HepG2 (cell line): ENCODE data around the gene GAREM1. TPM values are rescaled to one million over a fixed set of nuclear protein-coding genes. Genes with fewer than 3 reads are reported as not detected.

Experiments
- EP300 ChIP-seq, 3 experiments: sonication (generic) in 1 of 3; formaldehyde crosslinking in 1 of 3; IDR thresholded peaks; 2 replicates each; pipeline versions ENCODE4 v1.5.1 to v1.6.1; 2011 to 2020; ENCODE audit warnings: low read depth in 2 of 3, low read length in 2 of 3, borderline replicate concordance in 1 of 3, improper control_type of control experiment in 1 of 3, mild to moderate bottlenecking in 1 of 3, missing genetic modification reagents in 1 of 3, moderate library complexity in 1 of 3
- HOXA3 ChIP-seq: sonication (generic); formaldehyde crosslinking; IDR thresholded peaks from 2 replicates; pipeline ENCODE4 v1.5.0; 2020; ENCODE audit warnings: missing genetic modification reagents
- KIAA2018 ChIP-seq: sonication (generic); formaldehyde crosslinking; IDR thresholded peaks from 2 replicates; pipeline ENCODE4 v1.5.0; 2020; ENCODE audit warnings: mild to moderate bottlenecking, missing genetic modification reagents, borderline replicate concordance
- KLF9 ChIP-seq: IDR thresholded peaks from 2 replicates; pipeline ENCODE4 v1.6.1; 2016; ENCODE audit warnings: low read depth
- SKIL ChIP-seq: sonication (generic); formaldehyde crosslinking; IDR thresholded peaks from 2 replicates; pipeline ENCODE4 v1.8.0; 2022; ENCODE audit warnings: missing genetic modification reagents, mild to moderate bottlenecking, moderate library complexity, borderline replicate concordance
- SP140L ChIP-seq: sonication (generic); formaldehyde crosslinking; IDR thresholded peaks from 2 replicates; pipeline ENCODE4 v1.4.0; 2020; ENCODE audit warnings: missing genetic modification reagents, borderline replicate concordance
- SP4 ChIP-seq: sonication (generic); formaldehyde crosslinking; IDR thresholded peaks from 2 replicates; pipeline ENCODE4 v1.8.1; 2023; ENCODE audit warnings: mild to moderate bottlenecking, missing genetic modification reagents
- YEATS2 ChIP-seq: sonication (generic); formaldehyde crosslinking; IDR thresholded peaks from 2 replicates; pipeline ENCODE4 v1.4.0; 2020; ENCODE audit warnings: missing genetic modification reagents, borderline replicate concordance
- ZBTB20 ChIP-seq: sonication (generic); formaldehyde crosslinking; IDR thresholded peaks from 2 replicates; pipeline ENCODE4 v1.8.1; 2023; ENCODE audit warnings: missing genetic modification reagents, low read depth, mild to moderate bottlenecking, borderline replicate concordance
- ZNF280D ChIP-seq: sonication (generic); formaldehyde crosslinking; IDR thresholded peaks from 2 replicates; pipeline ENCODE4 v1.5.1; 2020; ENCODE audit warnings: mild to moderate bottlenecking, missing genetic modification reagents
- ZNF335 ChIP-seq: sonication (generic); formaldehyde crosslinking; IDR thresholded peaks from 2 replicates; pipeline ENCODE4 v1.4.0; 2020; ENCODE audit warnings: missing genetic modification reagents
- ZNF337 ChIP-seq: sonication (generic); formaldehyde crosslinking; IDR thresholded peaks from 2 replicates; pipeline ENCODE4 v1.5.1; 2020; ENCODE audit warnings: missing genetic modification reagents, low read depth, mild to moderate bottlenecking, borderline replicate concordance
- polyA plus RNA-seq, 8 experiments: library from polyadenylated mRNA; depleted of rRNA in 3 of 8; stranded (reverse) in 7 of 8; unstranded in 1 of 8; fragments of >200 nt; fragmentation: Illumina TruSeq in 4 of 8; extraction: Trizol in 4 of 8; gene quantifications; 2 replicates each; pipeline versions ENCODE4 v1.2.1 to v1.2.3, GENCODE V29; 2011 to 2016; ENCODE audit warnings: low read depth in 4 of 8, missing spikeins in 1 of 8, mixed read lengths in 1 of 8; ENCODE audit not compliant: insufficient read depth in 1 of 8
- total RNA-seq, 5 experiments: library from RNA; depleted of rRNA; stranded (reverse); fragments of >200 nt; fragmentation: Illumina TruSeq; extraction: Trizol; gene quantifications; 2 replicates each; pipeline ENCODE4 v1.2.3, GENCODE V29; 2016; ENCODE audit warnings: low read depth in 1 of 5
- TF ChIP-seq, protein P1 (sequence below), 2 experiments: fragments of 450-650 bp in 1 of 2; sonication (generic) in 1 of 2; formaldehyde crosslinking; IDR thresholded peaks; 2 replicates each; pipeline versions ENCODE4 v1.5.0 to v1.8.0; 2020 to 2022; ENCODE audit warnings: mild to moderate bottlenecking in 1 of 2, missing genetic modification reagents in 1 of 2

The GAREM1 gene
- total and polyA plus RNA-seq, 2 of the 13 experiments (the other 11 are each of a cell fraction or from before 2014, with no cell fraction given): 2.5 to 2.9 TPM

- TF ChIP-seq ZNF280D (CRISPR knock-in tag) (no peak), YEATS2 (CRISPR knock-in tag) (peak; percentile 63; the same call in 1 of the 2 replicates), KLF9 (0 out of 2 replicates have a peak, but pooled peaks have one; percentile 21), ZBTB20 (no peak; the same call in 1 of the 2 replicates), SKIL (CRISPR knock-in tag) (no peak), HOXA3 (CRISPR knock-in tag) (peak; percentile 79), ZNF337 (no peak), EP300 (IDR thresholded peaks at IDR 0.05; ENCODE audit: low read depth in 2 of 2, low read length in 2 of 2) (peak in 1 of 2 experiments; percentile 72; a peak in 2 of 4 replicates), EP300 (CRISPR knock-in tag; IDR thresholded peaks at IDR 0.05; ENCODE audit: borderline replicate concordance) (peak; percentile 67; the same call in 1 of the 2 replicates), SP4 (CRISPR knock-in tag) (no peak), KIAA2018 (CRISPR knock-in tag) (no peak), ZNF335 (no peak), SP140L (CRISPR knock-in tag) (no peak)
- TF ChIP-seq, protein P1, sequence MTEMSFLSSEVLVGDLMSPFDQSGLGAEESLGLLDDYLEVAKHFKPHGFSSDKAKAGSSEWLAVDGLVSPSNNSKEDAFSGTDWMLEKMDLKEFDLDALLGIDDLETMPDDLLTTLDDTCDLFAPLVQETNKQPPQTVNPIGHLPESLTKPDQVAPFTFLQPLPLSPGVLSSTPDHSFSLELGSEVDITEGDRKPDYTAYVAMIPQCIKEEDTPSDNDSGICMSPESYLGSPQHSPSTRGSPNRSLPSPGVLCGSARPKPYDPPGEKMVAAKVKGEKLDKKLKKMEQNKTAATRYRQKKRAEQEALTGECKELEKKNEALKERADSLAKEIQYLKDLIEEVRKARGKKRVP (CRISPR knock-in tag; IDR thresholded peaks at IDR 0.05): peak in 1 of 2 experiments; percentile 71; a peak in 2 of 4 replicates
Measured at GRCh38 chr18:32372381-32373061, 98.2 kb downstream of the GAREM1 start (continued).
